B cell (primary cell): ENCODE data around the gene CAMKK2. TPM values are rescaled to one million over a fixed set of nuclear protein-coding genes. Genes with fewer than 3 reads are reported as not detected.
"Not testable (repeated sequence)": the region's sequence is repeated elsewhere in the genome, so short reads cannot be mapped to it uniquely, and the experiment has no call there.

Source experiments
- ATAC-seq: fragments of 200-7000 bp; cut with Tn5 transposase; one replicate; pipeline ENCODE4 v1.10.0; 2021; ENCODE audit warnings: low read depth, mild to moderate bottlenecking, moderate number of reproducible peaks, moderate library complexity
- CTCF ChIA-PET: fragments of 350-600 bp; sonication (Branson Sonifier 250); formaldehyde crosslinking; loops from one replicate; lab custom pipeline; 2021; ENCODE audit warnings: antibody characterized with exemption, inconsistent platforms; lab: Charles Lee
- POLR2A ChIA-PET: fragments of 350-600 bp; sonication (Branson Sonifier 250); formaldehyde crosslinking; loops from one replicate; lab custom pipeline; 2021; ENCODE audit warnings: antibody characterized with exemption; lab: Charles Lee
- DNase-seq: peaks from one replicate; pipeline ENCODE4 v3.0.0; 2013
- H2AFZ ChIP-seq: 2 replicates; pipeline ENCODE4 v1.6.1; 2012; ENCODE audit warnings: mild to moderate bottlenecking, low read depth, low read length; ENCODE audit not compliant: insufficient read depth, poor library complexity, severe bottlenecking
- H3K27ac ChIP-seq, 2 donors: 1 replicate in 1 of 2; 2 replicates in 1 of 2; pipeline ENCODE4 v1.5.1; 2012 to 2013; ENCODE audit warnings: low read length in 2 of 2, mild to moderate bottlenecking in 2 of 2, moderate library complexity in 1 of 2
- H3K27me3 ChIP-seq, 4 experiments: fragments of 200-600 bp in 1 of 4; sonication (generic) in 1 of 4; replicated peaks in 1 of 4; 1 replicate in 2 of 4; 2 replicates in 2 of 4; pipeline versions ENCODE4 v1.6.1 to v1.7.0; 2013 to 2016; ENCODE audit warnings: low read length in 3 of 4, mild to moderate bottlenecking in 2 of 4, mixed read lengths in 1 of 4, moderate library complexity in 1 of 4; ENCODE audit not compliant: insufficient read depth in 4 of 4, control insufficient read depth in 3 of 4; ENCODE audit errors: control extremely low read depth in 1 of 4
- H3K36me3 ChIP-seq, 2 experiments: replicated peaks in 1 of 2; 1 replicate in 1 of 2; 2 replicates in 1 of 2; pipeline versions ENCODE4 v1.6.1 to v1.7.1; 2013; ENCODE audit warnings: low read length in 1 of 2; ENCODE audit not compliant: insufficient read depth in 2 of 2, control insufficient read depth in 1 of 2; ENCODE audit errors: control extremely low read depth in 1 of 2, extremely low read depth in 1 of 2
- H3K4me1 ChIP-seq, 2 donors: fragments of 200-600 bp in 1 of 2; sonication (generic) in 1 of 2; 1 replicate in 1 of 2; 2 replicates in 1 of 2; pipeline versions ENCODE4 v1.5.1 to v1.6.1; 2013 to 2017; ENCODE audit warnings: low read length in 2 of 2; ENCODE audit not compliant: control insufficient read depth in 2 of 2, insufficient read depth in 2 of 2
- H3K4me2 ChIP-seq: replicated peaks from 2 replicates; pipeline ENCODE3; 2012; ENCODE audit warnings: mild to moderate bottlenecking, low read depth, low read length; ENCODE audit not compliant: poor library complexity, severe bottlenecking
- H3K4me3 ChIP-seq, 5 experiments: fragments of 200-600 bp in 1 of 5; sonication (generic) in 1 of 5; 1 replicate in 3 of 5; 2 replicates in 2 of 5; pipeline versions ENCODE4 v1.5.1 to v1.7.0; 2011 to 2016; ENCODE audit warnings: low read length in 4 of 5, mild to moderate bottlenecking in 4 of 5, low read depth in 2 of 5, control low read depth in 1 of 5, moderate library complexity in 1 of 5; ENCODE audit not compliant: insufficient read depth in 1 of 5; ENCODE audit errors: control extremely low read depth in 1 of 5, extremely low read depth in 1 of 5
- H3K79me2 ChIP-seq: fragments of 200-600 bp; sonication (generic); one replicate; pipeline ENCODE4 v1.6.0; 2016; ENCODE audit warnings: low read length; ENCODE audit not compliant: control insufficient read depth, insufficient read depth
- H3K9ac ChIP-seq: fragments of 200-600 bp; sonication (generic); 2 replicates; pipeline ENCODE4 v1.6.1; 2017; ENCODE audit warnings: mild to moderate bottlenecking, low read length, moderate library complexity
- H3K9me3 ChIP-seq, 3 donors: one replicate each; pipeline versions ENCODE4 v1.6.1 to v1.7.1; 2013; ENCODE audit warnings: low read length in 2 of 3; ENCODE audit not compliant: control insufficient read depth in 2 of 3, insufficient read depth in 1 of 3; ENCODE audit errors: control extremely low read depth in 1 of 3
- H4K20me1 ChIP-seq: 2 replicates; pipeline ENCODE4 v1.6.0; 2012; ENCODE audit warnings: mild to moderate bottlenecking, low read length; ENCODE audit not compliant: insufficient read depth, control insufficient read depth, poor library complexity, severe bottlenecking
- H3K27ac Mint-ChIP-seq: one replicate; pipeline ENCODE4 v1.8.0; 2021; ENCODE audit warnings: mixed read lengths
- H3K27me3 Mint-ChIP-seq: one replicate; pipeline ENCODE4 v1.8.0; 2021; ENCODE audit warnings: mixed read lengths
- H3K4me1 Mint-ChIP-seq: one replicate; pipeline ENCODE4 v1.8.0; 2021; ENCODE audit warnings: mixed read lengths
- H3K4me3 Mint-ChIP-seq: one replicate; pipeline ENCODE4 v1.8.0; 2021; ENCODE audit warnings: mixed read lengths
- H3K9me3 Mint-ChIP-seq: one replicate; pipeline ENCODE4 v1.8.0; 2022; ENCODE audit warnings: mixed read lengths; ENCODE audit not compliant: insufficient read depth
- CTCF ChIP-seq: fragments of 200-600 bp; IDR thresholded peaks from one replicate; pipeline ENCODE4 v1.8.0; 2022; ENCODE audit warnings: antibody characterized with exemption, mild to moderate bottlenecking
- EZH2 ChIP-seq: IDR thresholded peaks from 2 replicates; pipeline ENCODE4 v1.6.1; 2012; ENCODE audit warnings: borderline replicate concordance, low read depth, mild to moderate bottlenecking, moderate library complexity, low read length; ENCODE audit not compliant: insufficient read depth, poor library complexity, severe bottlenecking
- WGBS: methylation state at CpG from one replicate; pipeline ENCODE4 v1.1.5; 2013; ENCODE audit warnings: missing lambda C conversion rate; ENCODE audit not compliant: insufficient coverage; 5-methylcytosine and 5-hydroxymethylcytosine counted together
- intact Hi-C: fragments of 100-400 bp; cut with micrococcal nuclease; formaldehyde crosslinking; loops from one replicate; pipeline ENCODE4 v1.10.0; 2022
- polyA plus RNA-seq: library from polyadenylated mRNA; depleted of rRNA; stranded (reverse); fragments of >200 nt; gene quantifications from 2 replicates; pipeline ENCODE4 v1.2.3, GENCODE V29; 2012
- total RNA-seq, 2 donors: library from RNA; stranded (reverse); fragments of 120-200 nt in 1 of 2; gene quantifications; 1 replicate in 1 of 2; 2 replicates in 1 of 2; pipeline versions ENCODE4 v1.2.3 to v1.2.4, GENCODE V29; 2013 to 2022

The CAMKK2 gene
- total and polyA plus RNA-seq, 2 donors (not counting 1 experiment from before 2014, with no cell fraction given): 9.7 to 17.1 TPM

DNA sequence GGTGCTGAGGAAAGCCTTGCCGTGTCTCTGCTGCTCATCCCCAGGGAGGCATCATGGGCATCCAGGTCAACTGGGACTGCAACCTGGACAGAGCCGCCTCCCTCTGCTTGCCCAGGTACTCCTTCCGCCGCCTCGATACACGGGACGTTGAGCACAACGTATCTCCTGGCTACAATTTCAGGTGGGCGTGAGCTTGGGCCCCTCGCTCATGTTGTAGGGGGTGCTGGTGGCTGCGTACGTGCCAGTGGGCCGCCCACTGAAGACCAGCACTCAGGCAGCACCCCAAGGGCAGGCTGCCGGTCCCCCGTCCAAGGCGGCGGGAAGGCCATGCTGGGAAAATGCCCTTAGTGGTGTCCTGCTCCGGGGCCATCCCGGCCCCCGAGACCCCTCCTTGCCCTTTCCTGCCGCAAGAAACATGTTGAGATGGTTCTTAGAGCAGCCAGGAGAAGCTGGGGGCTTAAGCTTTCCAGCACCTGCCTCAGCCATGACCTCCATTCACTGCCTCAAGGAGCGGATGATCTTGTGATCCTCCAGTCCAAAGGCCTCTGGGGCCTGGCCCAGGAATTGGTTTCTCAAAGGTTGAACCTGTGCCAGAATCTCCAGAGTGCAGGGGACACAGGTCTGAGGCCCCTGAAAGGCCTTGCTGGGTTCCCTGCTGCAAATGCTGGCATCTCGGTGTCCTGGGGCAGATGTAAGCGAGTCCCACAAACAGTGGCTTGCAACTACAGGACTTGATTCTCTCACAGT lies 67.4 kb downstream of the CAMKK2 start:
- no peak for DNase-seq
- no peak for ATAC-seq
- Mint-ChIP-seq H3K9me3 (no peaks in the 10 kb centered on the region), H3K27me3 (no peaks in the 10 kb centered on the region), H3K27ac (no peak overlapping the region), H3K4me1 (peaks cover 17% of the 10 kb centered on the region), H3K4me3 (no peak overlapping the region)
- Histone ChIP-seq H3K9ac (no peak overlapping the region), H3K4me1 (peaks cover under 1 to 14% of the 10 kb centered on the region in 2 donors), H3K79me2 (no peaks in the 10 kb centered on the region), H3K4me3 (no peak overlapping the region), H2AFZ (no peak overlapping the region), H3K27me3 (no peaks in the 10 kb centered on the region), H3K4me2 (no peak overlapping the region), H4K20me1 (no peaks in the 10 kb centered on the region), H3K36me3 (peaks cover 0 to 24% of the 10 kb centered on the region in 2 experiments), H3K9me3 (no peaks in the 10 kb centered on the region), H3K27ac (no peak overlapping the region)
- ChIA-PET CTCF (interaction anchor here (0.7 to 2.8 kb wide), 3 partner anchors 11 to 169 kb away, joined by 3 to 22 read pairs (median 9); no protein-coding TSS in a partner anchor), POLR2A (interaction anchor here (0.5 to 0.6 kb wide), 2 partner anchors 38 to 1942 kb away, joined by 3 to 5 read pairs; no protein-coding TSS in a partner anchor)
- 96% methylated on average over 23 of the region's 24 CpGs for WGBS
- TF ChIP-seq EZH2: no peak
- no peak for TF ChIP-seq CTCF
- intact Hi-C loops: no loop called here

GRCh38 chr12:121227294-121227693 lies 69.2 kb downstream of the CAMKK2 start:
- 69% methylated on average over 8 of the region's 9 CpGs for WGBS
- peak overlapping the region in 1 of 2 donors; percentile 36 for H3K27ac ChIP-seq
- peak overlapping the region; percentile 83 for H3K27ac Mint-ChIP-seq
- peaks cover 0 to 14% of the 10 kb centered on the region in 2 experiments for H3K36me3 ChIP-seq
- no peaks in the 10 kb centered on the region for H4K20me1 ChIP-seq
- peaks cover 32% of the 10 kb centered on the region for H3K4me1 Mint-ChIP-seq
- CTCF ChIA-PET: interaction anchor here (0.6 to 1.0 kb wide), 3 partner anchors 14 to 562 kb away, joined by 3 read pairs; partner anchors contain the start of gene CAMKK2
- intact Hi-C loops: no loop called here
- H2AFZ ChIP-seq: no peak overlapping the region
- peak overlapping the region; percentile 23 for H3K4me3 Mint-ChIP-seq
- no peaks in the 10 kb centered on the region for H3K9me3 Mint-ChIP-seq
- H3K4me1 ChIP-seq: peaks cover 17 to 31% of the 10 kb centered on the region in 2 donors
- H3K27me3 ChIP-seq: no peaks in the 10 kb centered on the region
- no peaks in the 10 kb centered on the region for H3K79me2 ChIP-seq
- ATAC-seq (peak; percentile 62), DNase-seq (peak; percentile 42)
- H3K4me2 ChIP-seq: peak overlapping the region; percentile 19
- TF ChIP-seq CTCF (no peak), EZH2 (no peak)
- POLR2A ChIA-PET: no interaction called here
- H3K9me3 ChIP-seq: no peaks in the 10 kb centered on the region
- H3K4me3 ChIP-seq: no peak overlapping the region
- H3K9ac ChIP-seq: no peak overlapping the region
- H3K27me3 Mint-ChIP-seq: no peaks in the 10 kb centered on the region

GRCh38 chr12:121226871-121227270 lies 69.6 kb downstream of the CAMKK2 start:
- WGBS: 91% methylated on average over 7 of the region's 8 CpGs
- intact Hi-C loops, H2AFZ ChIP-seq, H3K4me3 ChIP-seq, H3K9ac ChIP-seq, H4K20me1 ChIP-seq, H3K27ac Mint-ChIP-seq, H3K27ac ChIP-seq, CTCF ChIA-PET, H3K9me3 Mint-ChIP-seq, ATAC-seq, DNase-seq, H3K79me2 ChIP-seq, H3K27me3 Mint-ChIP-seq, POLR2A ChIA-PET, H3K9me3 ChIP-seq, H3K27me3 ChIP-seq: not testable (repeated sequence)
- H3K4me1 ChIP-seq: peaks cover 17 to 31% of the 10 kb centered on the region in 2 donors
- peaks cover 0 to 14% of the 10 kb centered on the region in 2 experiments for H3K36me3 ChIP-seq
- H3K4me2 ChIP-seq: peak overlapping the region; percentile 19
- Mint-ChIP-seq H3K4me1 (peaks cover 32% of the 10 kb centered on the region), H3K4me3 (peak overlapping the region; percentile 23)
